ENCODE data around the gene UBE2QL1. TPM values are rescaled to one million over a fixed set of nuclear protein-coding genes. Genes with fewer than 3 reads are reported as not detected.

UBE2QL1 gene
- total RNA-seq, 2 donors from 2014 or later: 2.5 to 8.6 TPM

DNA sequence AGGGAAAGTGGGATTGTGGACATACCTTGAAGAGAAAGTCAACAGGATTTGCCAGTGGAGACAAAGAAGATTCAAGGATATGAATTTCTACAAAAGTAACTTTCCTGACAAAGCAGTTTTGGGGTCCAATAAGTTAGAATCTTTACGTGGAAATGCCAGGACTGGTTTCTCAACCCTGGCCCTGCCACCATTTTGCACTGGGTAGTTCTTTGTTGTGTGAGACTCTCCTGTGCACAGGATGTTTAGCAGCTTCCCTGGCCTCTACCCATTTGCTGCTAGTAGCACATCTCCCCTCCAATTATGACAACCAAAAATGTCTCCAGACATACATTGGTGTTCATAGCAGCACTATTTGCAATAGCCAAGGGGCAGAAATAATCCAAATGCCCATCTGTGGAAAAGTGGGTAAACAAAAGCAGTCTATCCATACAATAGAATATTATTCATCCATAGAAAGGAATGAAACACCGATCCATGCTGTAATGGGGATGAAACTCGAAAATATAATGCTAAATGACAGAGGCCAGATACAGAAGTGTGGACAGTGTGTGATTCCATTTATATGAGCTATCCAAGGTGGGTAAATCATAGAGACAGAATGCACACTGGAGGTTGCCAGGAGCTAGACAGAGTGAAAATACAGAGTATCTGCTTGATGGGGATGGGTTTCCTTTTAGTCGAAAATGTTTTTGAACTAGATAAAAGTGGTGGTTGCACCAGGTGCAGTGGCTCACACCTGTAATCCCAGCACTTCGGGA, 92.8 kb downstream of the UBE2QL1 start:
- no peak for DNase-seq (ENCODE audit: low spot score)
- TF ChIP-seq, protein P1, sequence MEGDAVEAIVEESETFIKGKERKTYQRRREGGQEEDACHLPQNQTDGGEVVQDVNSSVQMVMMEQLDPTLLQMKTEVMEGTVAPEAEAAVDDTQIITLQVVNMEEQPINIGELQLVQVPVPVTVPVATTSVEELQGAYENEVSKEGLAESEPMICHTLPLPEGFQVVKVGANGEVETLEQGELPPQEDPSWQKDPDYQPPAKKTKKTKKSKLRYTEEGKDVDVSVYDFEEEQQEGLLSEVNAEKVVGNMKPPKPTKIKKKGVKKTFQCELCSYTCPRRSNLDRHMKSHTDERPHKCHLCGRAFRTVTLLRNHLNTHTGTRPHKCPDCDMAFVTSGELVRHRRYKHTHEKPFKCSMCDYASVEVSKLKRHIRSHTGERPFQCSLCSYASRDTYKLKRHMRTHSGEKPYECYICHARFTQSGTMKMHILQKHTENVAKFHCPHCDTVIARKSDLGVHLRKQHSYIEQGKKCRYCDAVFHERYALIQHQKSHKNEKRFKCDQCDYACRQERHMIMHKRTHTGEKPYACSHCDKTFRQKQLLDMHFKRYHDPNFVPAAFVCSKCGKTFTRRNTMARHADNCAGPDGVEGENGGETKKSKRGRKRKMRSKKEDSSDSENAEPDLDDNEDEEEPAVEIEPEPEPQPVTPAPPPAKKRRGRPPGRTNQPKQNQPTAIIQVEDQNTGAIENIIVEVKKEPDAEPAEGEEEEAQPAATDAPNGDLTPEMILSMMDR (IDR thresholded peaks at IDR 0.05): no peak
- TF ChIP-seq POLR2A (IDR thresholded peaks at IDR 0.05): no peak
- no peak for TF ChIP-seq POLR2AphosphoS5 (IDR thresholded peaks at IDR 0.05)
- intact Hi-C loops (cut with DNase I): no loop called here
- H3K4me1 ChIP-seq (replicated peaks): no peaks in the 10 kb centered on the region
- no peak overlapping the region for H3K27ac ChIP-seq
- H3K9me3 ChIP-seq: no peaks in the 10 kb centered on the region
- H3K4me3 ChIP-seq: no peak overlapping the region
- H3K27me3 ChIP-seq (replicated peaks; ENCODE audit: insufficient read depth): no peaks in the 10 kb centered on the region
- no peaks in the 10 kb centered on the region for H3K36me3 ChIP-seq
- WGBS: 84% methylated on average over 5 of the region's 5 CpGs

DNA sequence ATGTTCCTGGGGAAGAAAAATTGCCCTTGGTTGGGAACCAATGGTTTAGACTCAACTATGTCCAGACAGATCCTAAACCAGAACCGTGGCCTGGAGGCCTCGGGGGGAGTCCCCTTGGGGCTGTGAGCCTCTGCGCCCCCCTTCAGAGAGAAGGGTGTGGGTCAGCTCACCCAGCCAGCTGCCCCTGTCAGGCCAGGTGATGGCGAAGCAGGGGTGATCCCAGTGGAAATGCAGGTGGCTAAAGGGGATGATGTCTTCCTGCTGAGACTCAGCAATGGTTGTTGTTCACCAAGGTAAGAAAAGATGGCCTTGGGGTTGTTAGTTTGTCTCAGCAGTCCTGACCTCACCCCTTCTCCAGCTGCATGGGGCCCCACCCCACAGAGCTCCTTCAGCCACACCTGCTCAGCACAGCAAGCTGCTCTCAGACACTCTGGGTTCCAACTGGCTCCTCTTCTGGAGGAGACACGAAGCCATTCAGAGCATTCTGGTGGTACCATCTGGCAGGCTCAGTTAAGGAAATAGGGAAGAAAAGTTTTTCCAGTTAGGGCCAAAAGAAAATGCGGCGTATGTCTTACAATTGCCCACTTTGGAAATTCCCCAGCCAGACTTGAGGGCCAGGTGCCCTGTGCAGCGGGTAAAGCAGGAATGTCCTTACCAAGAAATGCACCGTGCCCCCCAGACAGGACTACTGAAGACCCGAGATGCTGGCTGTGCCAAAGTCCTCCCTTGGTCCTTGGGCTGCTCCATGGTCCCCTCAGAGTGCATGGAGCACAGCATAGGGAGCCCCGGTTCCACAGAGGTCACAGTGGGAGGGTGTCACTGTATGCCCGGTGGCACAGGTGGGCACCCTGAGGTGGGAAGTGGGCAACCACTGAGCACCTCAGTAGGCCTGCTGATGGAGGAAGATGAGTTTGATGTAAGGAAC, 94.0 kb downstream of the UBE2QL1 start:
- no peaks in the 10 kb centered on the region for H3K9me3 ChIP-seq
- no peaks in the 10 kb centered on the region for H3K36me3 ChIP-seq
- no peaks in the 10 kb centered on the region for H3K4me1 ChIP-seq (replicated peaks)
- 93% methylated on average over 12 of the region's 12 CpGs for WGBS
- no peak overlapping the region for H3K4me3 ChIP-seq
- DNase-seq (ENCODE audit: low spot score): no peak
- no peak overlapping the region for H3K27ac ChIP-seq
- TF ChIP-seq, protein P1 (IDR thresholded peaks at IDR 0.05): no peak
- TF ChIP-seq POLR2AphosphoS5 (IDR thresholded peaks at IDR 0.05): no peak
- no peak for TF ChIP-seq POLR2A (IDR thresholded peaks at IDR 0.05)
- intact Hi-C loops (cut with DNase I): no loop called here
- H3K27me3 ChIP-seq (replicated peaks; ENCODE audit: insufficient read depth): no peaks in the 10 kb centered on the region

DNA sequence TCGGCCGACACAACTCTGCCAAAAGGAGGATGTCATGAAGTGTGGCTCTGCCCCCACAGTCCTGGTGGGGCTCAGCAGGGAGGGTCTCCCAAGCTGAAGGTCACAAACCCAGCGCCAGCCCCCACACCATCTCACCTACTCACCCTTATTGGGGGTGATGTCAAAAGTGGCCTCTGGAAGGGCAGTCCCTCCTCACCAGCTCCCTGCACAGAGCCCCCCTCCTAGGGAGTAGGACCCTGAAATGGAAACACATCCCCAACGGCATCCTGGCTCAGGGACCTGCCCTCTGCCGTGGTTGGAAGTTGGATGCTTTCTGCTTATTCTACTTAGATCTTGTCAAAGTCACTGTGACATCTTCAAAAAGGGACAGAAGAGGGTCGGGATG, 94.7 kb downstream of the UBE2QL1 start:
- DNase-seq (ENCODE audit: low spot score): no peak
- no peaks in the 10 kb centered on the region for H3K4me1 ChIP-seq (replicated peaks)
- intact Hi-C loops (cut with DNase I): no loop called here
- no peak overlapping the region for H3K27ac ChIP-seq
- H3K9me3 ChIP-seq: no peaks in the 10 kb centered on the region
- no peak overlapping the region for H3K4me3 ChIP-seq
- H3K36me3 ChIP-seq: no peaks in the 10 kb centered on the region
- no peaks in the 10 kb centered on the region for H3K27me3 ChIP-seq (replicated peaks; ENCODE audit: insufficient read depth)
- no peak for TF ChIP-seq POLR2AphosphoS5 (IDR thresholded peaks at IDR 0.05)
- TF ChIP-seq, protein P1 (IDR thresholded peaks at IDR 0.05): no peak
- no peak for TF ChIP-seq POLR2A (IDR thresholded peaks at IDR 0.05)
- 90% methylated on average over 6 of the region's 6 CpGs for WGBS

DNA sequence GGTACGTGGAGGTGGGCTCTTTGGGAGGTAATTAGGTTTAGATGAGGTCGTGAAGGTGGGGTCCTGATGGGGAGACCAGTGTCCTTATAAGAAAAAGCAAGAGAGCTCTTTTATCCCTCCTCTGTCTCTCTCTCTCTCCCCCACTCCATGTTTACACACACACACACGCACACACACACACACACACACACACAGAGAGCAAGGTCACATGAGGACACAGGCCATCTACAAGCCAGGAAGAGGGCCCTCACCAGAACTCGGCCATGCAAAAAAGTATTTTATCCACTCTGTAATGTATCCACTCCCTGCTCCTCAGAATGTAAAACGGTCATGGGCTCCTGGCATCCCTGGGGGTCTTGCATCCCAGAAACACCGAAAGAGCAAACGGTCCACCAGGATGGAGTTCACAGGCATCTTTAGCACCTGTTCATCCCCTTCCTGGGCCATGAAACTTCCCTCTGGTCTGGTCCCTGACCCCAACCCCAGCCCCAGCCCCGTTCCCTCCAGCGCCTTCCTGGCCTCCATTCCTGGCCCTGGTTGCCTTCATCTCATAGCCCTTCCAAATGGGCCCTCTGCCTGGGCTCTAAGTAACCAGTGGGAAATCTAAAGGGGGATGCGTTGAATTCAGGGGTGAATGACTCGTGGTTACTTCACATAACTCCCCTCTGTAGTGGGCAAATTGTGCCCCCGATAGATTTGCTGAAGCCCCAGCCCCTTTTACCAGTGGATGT, 95.3 kb downstream of the UBE2QL1 start:
- no peak for DNase-seq (ENCODE audit: low spot score)
- intact Hi-C loops (cut with DNase I): no loop called here

More for the DNA sequence above, 95.3 kb downstream of the UBE2QL1 start:
- no peaks in the 10 kb centered on the region for H3K9me3 ChIP-seq
- TF ChIP-seq POLR2A (IDR thresholded peaks at IDR 0.05) (no peak), POLR2AphosphoS5 (IDR thresholded peaks at IDR 0.05) (no peak)
- TF ChIP-seq, protein P1 (IDR thresholded peaks at IDR 0.05): no peak
- no peaks in the 10 kb centered on the region for H3K36me3 ChIP-seq
- no peaks in the 10 kb centered on the region for H3K4me1 ChIP-seq (replicated peaks)
- no peak overlapping the region for H3K4me3 ChIP-seq
- WGBS: 88% methylated on average over 12 of the region's 12 CpGs
- no peaks in the 10 kb centered on the region for H3K27me3 ChIP-seq (replicated peaks; ENCODE audit: insufficient read depth)
- H3K27ac ChIP-seq: no peak overlapping the region

Other genes with a start within 250 kb of the UBE2QL1 start
- 10 to 100 TPM; 19.7 to 45.3 TPM for gene MED10, start 70.3 kb upstream of the UBE2QL1 start, total RNA-seq
- 10 to 100 TPM; 40.8 to 54.5 TPM for gene NSUN2, start 184.2 kb downstream of the UBE2QL1 start, total RNA-seq
- gene SRD5A1, start 184.6 kb downstream of the UBE2QL1 start, total RNA-seq: 10 to 100 TPM in 1 of 2 donors, 1 to 10 TPM in 1; 9.4 to 29.3 TPM